ENCODE data around the gene ADCYAP1.
"Not testable (repeated sequence)": the region's sequence is repeated elsewhere in the genome, so short reads cannot be mapped to it uniquely, and the experiment has no call there.

ADCYAP1 gene

GRCh38 chr18:904218-905090 lies at the start of gene ADCYAP1:
ADCYAP1 (plus strand) TSS chr18:904871; CDS start chr18:905387, 516 bp downstream.
- no peak for DNase-seq (ENCODE audit: low spot score)

- no peak for DNase-seq (ENCODE audit: low spot score)
These were observed 46.7 kb upstream of the ADCYAP1 start for GRCh38 chr18:857986-858385.

GRCh38 chr18:864872-865273 lies 39.8 kb upstream of the ADCYAP1 start:
- peak; percentile 73 for DNase-seq (ENCODE audit: low spot score)

- DNase-seq (ENCODE audit: low spot score), result no peak
These were observed 37.4 kb upstream of the ADCYAP1 start for GRCh38 chr18:867257-867656.

- not testable (repeated sequence) for DNase-seq (ENCODE audit: low spot score)
These were observed 31.2 kb upstream of the ADCYAP1 start for GRCh38 chr18:873426-873825.

GRCh38 chr18:875912-876311 lies 28.8 kb upstream of the ADCYAP1 start:
- DNase-seq (ENCODE audit: low spot score), result no peak

- DNase-seq (ENCODE audit: low spot score), result no peak
These were observed 27.4 kb upstream of the ADCYAP1 start for GRCh38 chr18:877238-877637.

- no peak for DNase-seq (ENCODE audit: low spot score)
These were observed 18.6 kb upstream of the ADCYAP1 start for GRCh38 chr18:886076-886475.

GRCh38 chr18:887716-888115 lies 17.0 kb upstream of the ADCYAP1 start:
- DNase-seq (ENCODE audit: low spot score), result no peak

GRCh38 chr18:892316-892715 lies 12.4 kb upstream of the ADCYAP1 start:
- DNase-seq (ENCODE audit: low spot score), result no peak

- no peak for DNase-seq (ENCODE audit: low spot score)
These were observed 8.4 kb upstream of the ADCYAP1 start for GRCh38 chr18:896315-896714.

- no peak for DNase-seq (ENCODE audit: low spot score)
These were observed 2.9 kb upstream of the ADCYAP1 start for GRCh38 chr18:901761-902160.

- no peak for DNase-seq (ENCODE audit: low spot score)
These were observed 2.4 kb upstream of the ADCYAP1 start for GRCh38 chr18:902229-902628.

GRCh38 chr18:903701-904100 lies 970 bp upstream of the ADCYAP1 start:
- DNase-seq (ENCODE audit: low spot score), result peak; percentile 38

GRCh38 chr18:905307-905947 lies 756 bp downstream of the ADCYAP1 start:
- DNase-seq (ENCODE audit: low spot score), result no peak

GRCh38 chr18:905948-906415 lies 1.3 kb downstream of the ADCYAP1 start:
- no peak for DNase-seq (ENCODE audit: low spot score)

GRCh38 chr18:906416-907114 lies 1.9 kb downstream of the ADCYAP1 start:
- DNase-seq (ENCODE audit: low spot score), result no peak

- DNase-seq (ENCODE audit: low spot score), result no peak
These were observed 2.6 kb downstream of the ADCYAP1 start for GRCh38 chr18:907115-907884.

- no peak for DNase-seq (ENCODE audit: low spot score)
These were observed 3.5 kb downstream of the ADCYAP1 start for GRCh38 chr18:907885-908757.

GRCh38 chr18:908758-909724 lies 4.4 kb downstream of the ADCYAP1 start:
- DNase-seq (ENCODE audit: low spot score), result no peak
